Measurements from ENCODE around the gene CLEC18C.
"Not testable (repeated sequence)": the region's sequence is repeated elsewhere in the genome, so short reads cannot be mapped to it uniquely, and the experiment has no call there.

GRCh38 chr16:70147853-70148252, 25.7 kb upstream of the CLEC18C start:
- not testable (repeated sequence) for TF ChIP-seq EP300 (IDR thresholded peaks at IDR 0.05; ENCODE audit: borderline replicate concordance in 1 of 2, low read depth in 1 of 2, low read length in 1 of 2); USF2 (IDR thresholded peaks at IDR 0.05; ENCODE audit: borderline replicate concordance, low read depth, low read length); CHD2 (IDR thresholded peaks at IDR 0.05; ENCODE audit: low read length, partially characterized antibody); ZBTB33 (IDR thresholded peaks at IDR 0.05; ENCODE audit: borderline replicate concordance, low read depth); GABPA (IDR thresholded peaks at IDR 0.05; ENCODE audit: low read depth); RXRA (IDR thresholded peaks at IDR 0.05; ENCODE audit: borderline replicate concordance, low read depth); ELF1 (IDR thresholded peaks at IDR 0.05); EZH2phosphoT487 (IDR thresholded peaks at IDR 0.05; ENCODE audit: borderline replicate concordance, low read depth)
- TF ChIP-seq, protein P1, sequence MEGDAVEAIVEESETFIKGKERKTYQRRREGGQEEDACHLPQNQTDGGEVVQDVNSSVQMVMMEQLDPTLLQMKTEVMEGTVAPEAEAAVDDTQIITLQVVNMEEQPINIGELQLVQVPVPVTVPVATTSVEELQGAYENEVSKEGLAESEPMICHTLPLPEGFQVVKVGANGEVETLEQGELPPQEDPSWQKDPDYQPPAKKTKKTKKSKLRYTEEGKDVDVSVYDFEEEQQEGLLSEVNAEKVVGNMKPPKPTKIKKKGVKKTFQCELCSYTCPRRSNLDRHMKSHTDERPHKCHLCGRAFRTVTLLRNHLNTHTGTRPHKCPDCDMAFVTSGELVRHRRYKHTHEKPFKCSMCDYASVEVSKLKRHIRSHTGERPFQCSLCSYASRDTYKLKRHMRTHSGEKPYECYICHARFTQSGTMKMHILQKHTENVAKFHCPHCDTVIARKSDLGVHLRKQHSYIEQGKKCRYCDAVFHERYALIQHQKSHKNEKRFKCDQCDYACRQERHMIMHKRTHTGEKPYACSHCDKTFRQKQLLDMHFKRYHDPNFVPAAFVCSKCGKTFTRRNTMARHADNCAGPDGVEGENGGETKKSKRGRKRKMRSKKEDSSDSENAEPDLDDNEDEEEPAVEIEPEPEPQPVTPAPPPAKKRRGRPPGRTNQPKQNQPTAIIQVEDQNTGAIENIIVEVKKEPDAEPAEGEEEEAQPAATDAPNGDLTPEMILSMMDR (IDR thresholded peaks at IDR 0.05) = not testable (repeated sequence)

Measured in SK-N-SH (cell line).